Cardiac muscle cell (in vitro differentiated cells and primary cell): Measurements from ENCODE around the gene LRBA. TPM values are rescaled to one million over a fixed set of nuclear protein-coding genes. Genes with fewer than 3 reads are reported as not detected.

ENCODE experiments used
- DNase-seq, 2 donors: peaks; one replicate each; pipeline versions ENCODE4 v3.0.0 to v3.0.0-alpha.2; 2010 to 2017; ENCODE audit warnings: low read depth in 1 of 2, low spot score in 1 of 2
- H3K27ac ChIP-seq: fragments of 200-600 bp; sonication (generic); 2 replicates; pipeline ENCODE4 v1.5.1; 2016
- H3K27me3 ChIP-seq: fragments of 200-600 bp; sonication (generic); 2 replicates; pipeline ENCODE4 v1.6.0; 2016; ENCODE audit warnings: control low read depth
- H3K36me3 ChIP-seq: fragments of 200-600 bp; sonication (generic); 2 replicates; pipeline ENCODE4 v1.5.1; 2016; ENCODE audit warnings: control low read depth
- H3K4me1 ChIP-seq: fragments of 200-600 bp; sonication (generic); 2 replicates; pipeline ENCODE4 v1.8.1; 2017; ENCODE audit warnings: low read depth, mild to moderate bottlenecking, mixed run types
- H3K4me3 ChIP-seq: fragments of 200-600 bp; sonication (generic); 2 replicates; pipeline ENCODE4 v1.5.1; 2016; ENCODE audit warnings: mild to moderate bottlenecking
- H3K9me3 ChIP-seq: fragments of 200-600 bp; sonication (generic); 2 replicates; pipeline ENCODE4 v1.5.1; 2017; ENCODE audit warnings: low read depth, mild to moderate bottlenecking, control low read depth
- CTCF ChIP-seq: IDR thresholded peaks from 2 replicates; pipeline ENCODE4 v1.5.1; 2012; ENCODE audit warnings: low read depth, mild to moderate bottlenecking, low read length
- polyA plus RNA-seq: library from polyadenylated mRNA; unstranded; fragments of >200 nt; fragmentation: Nextera tagmentation; extraction: Ambion mirVana; gene quantifications from 2 replicates; pipeline ENCODE4 v1.2.1, GENCODE V29; 2016
- total RNA-seq: library from RNA; depleted of rRNA; stranded (reverse); fragments of >200 nt; gene quantifications from 2 replicates; pipeline ENCODE4 v1.2.3, GENCODE V29; 2016

The LRBA gene
- total and polyA plus RNA-seq, 2 experiments from 2014 or later, result 17.7 to 58.8 TPM

GRCh38 chr4:150624055-150624454 lies 391.0 kb downstream of the LRBA start:
- no peak overlapping the region for H3K4me3 ChIP-seq
- H3K27me3 ChIP-seq, result no peaks in the 10 kb centered on the region
- no peaks in the 10 kb centered on the region for H3K9me3 ChIP-seq
- no peak for TF ChIP-seq CTCF
- H3K4me1 ChIP-seq, result peaks cover 5% of the 10 kb centered on the region
- no peak for DNase-seq
- H3K36me3 ChIP-seq, result no peaks in the 10 kb centered on the region
- no peak overlapping the region for H3K27ac ChIP-seq

- Histone ChIP-seq H3K9me3 (no peaks in the 10 kb centered on the region), H3K36me3 (no peaks in the 10 kb centered on the region), H3K4me3 (no peak overlapping the region), H3K27me3 (no peaks in the 10 kb centered on the region), H3K27ac (no peak overlapping the region), H3K4me1 (no peaks in the 10 kb centered on the region)
- no peak for TF ChIP-seq CTCF
- DNase-seq, result peak in 1 of 2 donors; percentile 16
Observed at GRCh38 chr4:150619042-150619441, 396.0 kb downstream of the LRBA start.

GRCh38 chr4:150609131-150609530 lies 406.0 kb downstream of the LRBA start:
- H3K27ac ChIP-seq, result no peak overlapping the region
- no peaks in the 10 kb centered on the region for H3K4me1 ChIP-seq
- TF ChIP-seq CTCF, result no peak
- H3K9me3 ChIP-seq, result no peaks in the 10 kb centered on the region
- H3K4me3 ChIP-seq, result no peak overlapping the region
- H3K27me3 ChIP-seq, result no peaks in the 10 kb centered on the region
- no peak for DNase-seq
- H3K36me3 ChIP-seq, result no peaks in the 10 kb centered on the region

GRCh38 chr4:150600812-150601445 lies 414.2 kb downstream of the LRBA start:
- DNase-seq, result no peak

GRCh38 chr4:150599547-150599946 lies 415.5 kb downstream of the LRBA start:
- H3K4me1 ChIP-seq, result no peaks in the 10 kb centered on the region
- H3K36me3 ChIP-seq, result no peaks in the 10 kb centered on the region
- TF ChIP-seq CTCF, result no peak
- no peaks in the 10 kb centered on the region for H3K9me3 ChIP-seq
- H3K27me3 ChIP-seq, result no peaks in the 10 kb centered on the region
- no peak overlapping the region for H3K4me3 ChIP-seq
- H3K27ac ChIP-seq, result no peak overlapping the region
- no peak for DNase-seq

More at GRCh38 chr4:150600812-150601445, 414.2 kb downstream of the LRBA start:
- no peaks in the 10 kb centered on the region for H3K9me3 ChIP-seq
- no peaks in the 10 kb centered on the region for H3K4me1 ChIP-seq
- TF ChIP-seq CTCF, result no peak
- no peak overlapping the region for H3K27ac ChIP-seq
- H3K4me3 ChIP-seq, result no peak overlapping the region
- H3K36me3 ChIP-seq, result no peaks in the 10 kb centered on the region
- H3K27me3 ChIP-seq, result no peaks in the 10 kb centered on the region

- no peak overlapping the region for H3K27ac ChIP-seq
Observed at GRCh38 chr4:150598909-150599308, 416.2 kb downstream of the LRBA start.

More at GRCh38 chr4:150598909-150599308, 416.2 kb downstream of the LRBA start:
- TF ChIP-seq CTCF, result no peak
- no peaks in the 10 kb centered on the region for H3K27me3 ChIP-seq
- H3K4me1 ChIP-seq, result no peaks in the 10 kb centered on the region
- no peak for DNase-seq
- no peak overlapping the region for H3K4me3 ChIP-seq
- no peaks in the 10 kb centered on the region for H3K36me3 ChIP-seq
- H3K9me3 ChIP-seq, result no peaks in the 10 kb centered on the region
